Right forelimb (tissue), 1 donor: ENCODE data around the gene CEP128.

ENCODE experiments used
- DNase-seq: peaks from one replicate; pipeline ENCODE4 v3.0.0-alpha.2; 2018

Gene CEP128

GRCh38 chr14:80659783-80660182 is 281.8 kb downstream of the CEP128 start:
- DNase-seq: no peak

- no peak for DNase-seq
Measured at GRCh38 chr14:80658733-80659132, 282.8 kb downstream of the CEP128 start.

GRCh38 chr14:80658155-80658554 is 283.4 kb downstream of the CEP128 start:
- no peak for DNase-seq

GRCh38 chr14:80653956-80654355 is 287.6 kb downstream of the CEP128 start:
- DNase-seq: no peak

- no peak for DNase-seq
Measured at GRCh38 chr14:80645667-80646413, 295.7 kb downstream of the CEP128 start.

GRCh38 chr14:80644826-80645225 is 296.7 kb downstream of the CEP128 start:
- no peak for DNase-seq

- DNase-seq: no peak
Measured at GRCh38 chr14:80638620-80639515, 302.7 kb downstream of the CEP128 start.

GRCh38 chr14:80637756-80638619 is 303.6 kb downstream of the CEP128 start:
- DNase-seq: no peak

- no peak for DNase-seq
Measured at GRCh38 chr14:80636071-80636470, 305.5 kb downstream of the CEP128 start.

- DNase-seq: no peak
Measured at GRCh38 chr14:80634106-80634758, 307.3 kb downstream of the CEP128 start.

GRCh38 chr14:80629606-80630005 is 311.9 kb downstream of the CEP128 start:
- DNase-seq: no peak

GRCh38 chr14:80628547-80628946 is 313.0 kb downstream of the CEP128 start:
- no peak for DNase-seq

GRCh38 chr14:80627745-80628144 is 313.8 kb downstream of the CEP128 start:
- no peak for DNase-seq

GRCh38 chr14:80624581-80624980 is 317.0 kb downstream of the CEP128 start:
- no peak for DNase-seq

GRCh38 chr14:80621701-80622100 is 319.8 kb downstream of the CEP128 start:
- no peak for DNase-seq

- no peak for DNase-seq
Measured at GRCh38 chr14:80620434-80620833, 321.1 kb downstream of the CEP128 start.

GRCh38 chr14:80618751-80619329 is 322.7 kb downstream of the CEP128 start:
- no peak for DNase-seq

- DNase-seq: no peak
Measured at GRCh38 chr14:80615831-80616230, 325.7 kb downstream of the CEP128 start.

GRCh38 chr14:80609055-80609454 is 332.5 kb downstream of the CEP128 start:
- no peak for DNase-seq

- no peak for DNase-seq
Measured at GRCh38 chr14:80608563-80608962, 333.0 kb downstream of the CEP128 start.

- no peak for DNase-seq
Measured at GRCh38 chr14:80607430-80608190, 333.9 kb downstream of the CEP128 start.
